ENCODE data around the gene TBX18.

Gene TBX18

GRCh38 chr6:84688141-84688873, 76.1 kb downstream of the TBX18 start:
- TF ChIP-seq ZNF274 (IDR thresholded peaks at IDR 0.05; ENCODE audit: low read depth, low read length) (no peak), SUZ12 (IDR thresholded peaks at IDR 0.05; ENCODE audit: extremely low read depth, insufficient read depth, insufficient read length) (no peak), YY1 (IDR thresholded peaks at IDR 0.05; ENCODE audit: insufficient read depth, insufficient read length) (no peak)
- no peaks in the 10 kb centered on the region for H3K27me3 ChIP-seq (ENCODE audit: insufficient read depth, insufficient read length)
- no peak overlapping the region for H3K4me3 ChIP-seq (ENCODE audit: insufficient read length, low read depth)

DNA sequence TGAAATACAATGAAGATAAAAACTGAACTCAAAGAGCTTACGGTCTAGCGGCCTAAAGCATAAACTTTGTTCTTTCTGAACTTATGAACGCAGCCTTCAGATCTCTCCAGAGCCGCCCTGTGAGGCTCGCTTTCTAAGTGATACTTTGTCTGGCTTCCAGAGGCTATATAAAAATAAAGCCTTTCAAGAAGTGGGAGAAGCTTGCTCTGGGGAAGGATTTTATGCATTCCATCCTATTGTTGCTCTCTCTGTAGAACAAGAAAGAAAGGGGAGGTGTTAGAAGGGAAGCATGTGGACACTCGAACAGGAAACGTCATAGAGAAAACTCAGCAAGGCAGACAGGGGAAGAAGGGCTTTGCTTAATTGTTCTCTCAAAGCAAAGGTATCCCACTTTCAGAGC, 77.0 kb downstream of the TBX18 start:
- H3K4me3 ChIP-seq (ENCODE audit: insufficient read length, low read depth), result no peak overlapping the region
- H3K27me3 ChIP-seq (ENCODE audit: insufficient read depth, insufficient read length), result no peaks in the 10 kb centered on the region
- no peaks in the 10 kb centered on the region; the same call in 1 of the 2 replicates for H3K9me3 ChIP-seq (ENCODE audit: insufficient read depth, low read length)
- no peaks in the 10 kb centered on the region for H3K4me1 ChIP-seq (ENCODE audit: insufficient read depth, insufficient read length)
- H3K9ac ChIP-seq (ENCODE audit: insufficient read length, low read depth), result no peak overlapping the region
- TF ChIP-seq YY1 (IDR thresholded peaks at IDR 0.05; ENCODE audit: insufficient read depth, insufficient read length), result no peak
- TF ChIP-seq ZNF274 (IDR thresholded peaks at IDR 0.05; ENCODE audit: low read depth, low read length), result no peak
- TF ChIP-seq SUZ12 (IDR thresholded peaks at IDR 0.05; ENCODE audit: extremely low read depth, insufficient read depth, insufficient read length), result no peak
- peak; percentile 1 for DNase-seq (ENCODE audit: low read depth, low spot score)
- no peaks in the 10 kb centered on the region for H3K36me3 ChIP-seq (ENCODE audit: insufficient read depth, insufficient read length, low read length)

More at GRCh38 chr6:84688141-84688873, 76.1 kb downstream of the TBX18 start:
- H3K36me3 ChIP-seq (ENCODE audit: insufficient read depth, insufficient read length, low read length), result no peaks in the 10 kb centered on the region
- DNase-seq (ENCODE audit: low read depth, low spot score), result no peak
- no peaks in the 10 kb centered on the region; the same call in 1 of the 2 replicates for H3K9me3 ChIP-seq (ENCODE audit: insufficient read depth, low read length)
- H3K9ac ChIP-seq (ENCODE audit: insufficient read length, low read depth), result no peak overlapping the region
- no peaks in the 10 kb centered on the region for H3K4me1 ChIP-seq (ENCODE audit: insufficient read depth, insufficient read length)

DNA sequence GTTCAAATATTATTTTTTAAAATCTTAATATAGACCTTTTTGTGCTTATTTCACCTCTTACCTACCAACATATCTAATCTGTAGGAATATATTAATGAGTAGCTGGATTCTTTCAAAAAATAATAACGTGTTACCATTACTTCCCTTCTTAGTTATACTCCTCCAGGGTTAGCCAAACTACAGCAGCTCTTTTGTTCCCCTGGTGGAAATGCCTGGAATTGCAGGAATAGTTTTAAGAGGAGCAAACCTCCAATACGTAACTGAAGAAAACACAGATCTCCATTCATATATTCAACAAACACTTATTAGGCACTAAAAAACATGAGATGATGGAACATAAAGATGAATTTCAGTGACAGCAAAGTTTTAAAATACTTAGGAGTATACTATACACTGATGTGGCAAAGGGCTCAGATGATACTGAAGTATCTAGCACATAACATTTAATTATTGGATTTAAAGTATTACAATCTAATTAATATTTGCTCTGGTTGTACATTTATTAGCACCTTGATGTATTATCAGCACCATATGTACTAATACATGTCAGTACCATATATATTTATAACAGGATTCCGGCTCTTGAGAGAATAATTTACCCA, 78.3 kb downstream of the TBX18 start:
- Histone ChIP-seq H3K9me3 (ENCODE audit: insufficient read depth, low read length) (no peaks in the 10 kb centered on the region; the same call in 1 of the 2 replicates), H3K4me1 (ENCODE audit: insufficient read depth, insufficient read length) (no peaks in the 10 kb centered on the region), H3K27me3 (ENCODE audit: insufficient read depth, insufficient read length) (no peaks in the 10 kb centered on the region), H3K36me3 (ENCODE audit: insufficient read depth, insufficient read length, low read length) (no peaks in the 10 kb centered on the region), H3K4me3 (ENCODE audit: insufficient read length, low read depth) (no peak overlapping the region), H3K9ac (ENCODE audit: insufficient read length, low read depth) (no peak overlapping the region)
- peak; percentile 1 for DNase-seq (ENCODE audit: low read depth, low spot score)
- TF ChIP-seq SUZ12 (IDR thresholded peaks at IDR 0.05; ENCODE audit: extremely low read depth, insufficient read depth, insufficient read length) (no peak), YY1 (IDR thresholded peaks at IDR 0.05; ENCODE audit: insufficient read depth, insufficient read length) (no peak), ZNF274 (IDR thresholded peaks at IDR 0.05; ENCODE audit: low read depth, low read length) (no peak)

- no peaks in the 10 kb centered on the region; the same call in 1 of the 2 replicates for H3K9me3 ChIP-seq (ENCODE audit: insufficient read depth, low read length)
- H3K27me3 ChIP-seq (ENCODE audit: insufficient read depth, insufficient read length), result no peaks in the 10 kb centered on the region
- no peak for TF ChIP-seq YY1 (IDR thresholded peaks at IDR 0.05; ENCODE audit: insufficient read depth, insufficient read length)
- no peak overlapping the region for H3K4me3 ChIP-seq (ENCODE audit: insufficient read length, low read depth)
- no peaks in the 10 kb centered on the region for H3K4me1 ChIP-seq (ENCODE audit: insufficient read depth, insufficient read length)
- no peak for DNase-seq (ENCODE audit: low read depth, low spot score)
- H3K36me3 ChIP-seq (ENCODE audit: insufficient read depth, insufficient read length, low read length), result no peaks in the 10 kb centered on the region
- no peak overlapping the region for H3K9ac ChIP-seq (ENCODE audit: insufficient read length, low read depth)
Observed at GRCh38 chr6:84681693-84682326, 82.6 kb downstream of the TBX18 start.

DNA sequence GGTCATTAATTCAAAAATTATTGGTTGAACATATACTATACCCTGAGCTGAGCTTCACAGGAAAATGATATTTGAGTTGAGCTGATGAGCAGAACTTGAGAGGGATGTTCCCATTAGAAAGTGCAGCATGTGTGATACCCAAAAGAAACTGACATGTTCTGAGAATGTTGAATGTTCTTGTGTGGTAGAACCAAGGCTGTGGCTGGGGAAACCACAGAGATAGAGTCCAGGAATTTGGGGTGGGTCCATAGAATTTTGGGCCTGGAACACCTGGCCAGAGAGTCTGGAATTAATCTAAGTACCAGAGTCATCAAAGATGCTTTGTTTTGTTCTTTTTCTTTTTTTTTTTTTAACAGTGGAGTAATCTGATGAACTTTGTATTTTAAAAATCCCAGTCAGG, 88.7 kb downstream of the TBX18 start:
- TF ChIP-seq SUZ12 (IDR thresholded peaks at IDR 0.05; ENCODE audit: extremely low read depth, insufficient read depth, insufficient read length) (no peak), ZNF274 (IDR thresholded peaks at IDR 0.05; ENCODE audit: low read depth, low read length) (no peak), YY1 (IDR thresholded peaks at IDR 0.05; ENCODE audit: insufficient read depth, insufficient read length) (no peak)
- H3K9ac ChIP-seq (ENCODE audit: insufficient read length, low read depth), result no peak overlapping the region
- no peaks in the 10 kb centered on the region for H3K9me3 ChIP-seq (ENCODE audit: insufficient read depth, low read length)
- no peak overlapping the region for H3K4me3 ChIP-seq (ENCODE audit: insufficient read length, low read depth)
- no peak for DNase-seq (ENCODE audit: low read depth, low spot score)
- H3K36me3 ChIP-seq (ENCODE audit: insufficient read depth, insufficient read length, low read length), result no peaks in the 10 kb centered on the region
- H3K27me3 ChIP-seq (ENCODE audit: insufficient read depth, insufficient read length), result no peaks in the 10 kb centered on the region
- no peaks in the 10 kb centered on the region for H3K4me1 ChIP-seq (ENCODE audit: insufficient read depth, insufficient read length)

- H3K27me3 ChIP-seq (ENCODE audit: insufficient read depth, insufficient read length), result no peaks in the 10 kb centered on the region
- H3K4me1 ChIP-seq (ENCODE audit: insufficient read depth, insufficient read length), result no peaks in the 10 kb centered on the region
- no peaks in the 10 kb centered on the region for H3K36me3 ChIP-seq (ENCODE audit: insufficient read depth, insufficient read length, low read length)
- TF ChIP-seq SUZ12 (IDR thresholded peaks at IDR 0.05; ENCODE audit: extremely low read depth, insufficient read depth, insufficient read length) (no peak), YY1 (IDR thresholded peaks at IDR 0.05; ENCODE audit: insufficient read depth, insufficient read length) (no peak), ZNF274 (IDR thresholded peaks at IDR 0.05; ENCODE audit: low read depth, low read length) (no peak)
- no peak overlapping the region for H3K4me3 ChIP-seq (ENCODE audit: insufficient read length, low read depth)
- DNase-seq (ENCODE audit: low read depth, low spot score), result no peak
- H3K9ac ChIP-seq (ENCODE audit: insufficient read length, low read depth), result no peak overlapping the region
- no peaks in the 10 kb centered on the region for H3K9me3 ChIP-seq (ENCODE audit: insufficient read depth, low read length)
Observed at GRCh38 chr6:84674395-84674794, 90.0 kb downstream of the TBX18 start.

DNA sequence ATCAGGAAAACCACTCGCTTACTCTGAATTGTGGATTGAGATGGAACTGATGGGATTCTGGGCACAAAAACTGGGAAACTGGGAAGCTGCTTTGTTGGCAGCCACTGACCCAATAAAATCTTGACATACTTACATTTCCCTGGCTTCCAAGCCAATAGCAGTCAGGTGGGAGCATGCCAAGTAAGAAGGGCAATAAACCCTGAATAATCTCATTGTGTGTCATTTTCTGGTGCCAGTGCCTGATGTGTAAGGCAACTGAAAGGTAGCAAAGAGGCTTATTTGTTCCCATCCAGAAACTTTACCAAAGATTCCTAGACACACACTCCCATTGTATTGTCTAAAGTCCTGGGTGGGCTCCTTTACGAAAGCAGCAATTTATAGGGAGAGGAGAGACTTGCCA, 93.2 kb downstream of the TBX18 start:
- Histone ChIP-seq H3K9me3 (ENCODE audit: insufficient read depth, low read length) (no peaks in the 10 kb centered on the region), H3K4me1 (ENCODE audit: insufficient read depth, insufficient read length) (no peaks in the 10 kb centered on the region), H3K27me3 (ENCODE audit: insufficient read depth, insufficient read length) (no peaks in the 10 kb centered on the region), H3K36me3 (ENCODE audit: insufficient read depth, insufficient read length, low read length) (no peaks in the 10 kb centered on the region), H3K9ac (ENCODE audit: insufficient read length, low read depth) (no peak overlapping the region), H3K4me3 (ENCODE audit: insufficient read length, low read depth) (no peak overlapping the region)
- no peak for TF ChIP-seq ZNF274 (IDR thresholded peaks at IDR 0.05; ENCODE audit: low read depth, low read length)
- no peak for TF ChIP-seq SUZ12 (IDR thresholded peaks at IDR 0.05; ENCODE audit: extremely low read depth, insufficient read depth, insufficient read length)
- DNase-seq (ENCODE audit: low read depth, low spot score), result no peak
